Neuron (in vitro differentiated cells): Measurements from ENCODE around the gene METRNL.

Experiments used
- H2AFZ ChIP-seq: one replicate; pipeline ENCODE4 v1.6.1; 2013; ENCODE audit warnings: low read depth, mild to moderate bottlenecking, inconsistent platforms, low read length, moderate library complexity
- H3K27me3 ChIP-seq: one replicate; pipeline ENCODE4 v1.6.1; 2013; ENCODE audit warnings: low read length; ENCODE audit not compliant: insufficient read depth
- H3K36me3 ChIP-seq: one replicate; pipeline ENCODE4 v1.6.1; 2013; ENCODE audit warnings: low read length; ENCODE audit not compliant: insufficient read depth
- H3K4me1 ChIP-seq: one replicate; pipeline ENCODE4 v1.6.1; 2013; ENCODE audit warnings: low read length; ENCODE audit not compliant: insufficient read depth
- H3K4me3 ChIP-seq: 2 replicates; pipeline ENCODE4 v1.5.1; 2013; ENCODE audit warnings: mild to moderate bottlenecking, low read length, moderate library complexity
- H3K9me3 ChIP-seq: one replicate; pipeline ENCODE4 v1.6.1; 2013; ENCODE audit warnings: low read length

Gene METRNL

GRCh38 chr17:83089328-83090132 lies 10.1 kb downstream of the METRNL start:
- Histone ChIP-seq H2AFZ (no peak overlapping the region), H3K4me3 (no peak overlapping the region), H3K9me3 (peaks cover 2% of the 10 kb centered on the region), H3K4me1 (no peaks in the 10 kb centered on the region), H3K27me3 (no peaks in the 10 kb centered on the region), H3K36me3 (peaks cover 30% of the 10 kb centered on the region)

GRCh38 chr17:83090444-83091256 lies 11.2 kb downstream of the METRNL start:
- Histone ChIP-seq H3K36me3 (peaks cover 39% of the 10 kb centered on the region), H3K4me1 (no peaks in the 10 kb centered on the region), H3K4me3 (no peak overlapping the region), H3K27me3 (no peaks in the 10 kb centered on the region), H3K9me3 (peaks cover 2% of the 10 kb centered on the region), H2AFZ (no peak overlapping the region)

GRCh38 chr17:83091257-83092141 lies 12.1 kb downstream of the METRNL start:
- Histone ChIP-seq H2AFZ (no peak overlapping the region), H3K4me3 (no peak overlapping the region), H3K9me3 (peaks cover 2% of the 10 kb centered on the region), H3K4me1 (no peaks in the 10 kb centered on the region), H3K27me3 (no peaks in the 10 kb centered on the region), H3K36me3 (peaks cover 48% of the 10 kb centered on the region)

- Histone ChIP-seq H3K4me3 (no peak overlapping the region), H3K36me3 (peaks cover 49% of the 10 kb centered on the region), H3K4me1 (no peaks in the 10 kb centered on the region), H3K9me3 (peaks cover 2% of the 10 kb centered on the region), H2AFZ (no peak overlapping the region), H3K27me3 (no peaks in the 10 kb centered on the region)
Measured at GRCh38 chr17:83092186-83092585, 12.8 kb downstream of the METRNL start.

GRCh38 chr17:83092931-83093330 lies 13.5 kb downstream of the METRNL start:
- H3K4me3 ChIP-seq = no peak overlapping the region
- peaks cover 43% of the 10 kb centered on the region for H3K36me3 ChIP-seq
- no peak overlapping the region for H2AFZ ChIP-seq
- no peaks in the 10 kb centered on the region for H3K27me3 ChIP-seq
- H3K9me3 ChIP-seq = peaks cover 2% of the 10 kb centered on the region
- H3K4me1 ChIP-seq = no peaks in the 10 kb centered on the region

- H3K9me3 ChIP-seq = peaks cover 2% of the 10 kb centered on the region
- no peak overlapping the region for H2AFZ ChIP-seq
- peaks cover under 1% of the 10 kb centered on the region for H3K4me1 ChIP-seq
- H3K27me3 ChIP-seq = no peaks in the 10 kb centered on the region
- H3K36me3 ChIP-seq = peaks cover 37% of the 10 kb centered on the region
- no peak overlapping the region for H3K4me3 ChIP-seq
Measured at GRCh38 chr17:83093506-83093905, 14.1 kb downstream of the METRNL start.

- H2AFZ ChIP-seq = no peak overlapping the region
- no peak overlapping the region for H3K4me3 ChIP-seq
- peaks cover 2% of the 10 kb centered on the region for H3K9me3 ChIP-seq
- no peaks in the 10 kb centered on the region for H3K27me3 ChIP-seq
- peaks cover 8% of the 10 kb centered on the region for H3K4me1 ChIP-seq
- H3K36me3 ChIP-seq = peaks cover 37% of the 10 kb centered on the region
Measured at GRCh38 chr17:83094291-83094690, 14.9 kb downstream of the METRNL start.

- peaks cover 37% of the 10 kb centered on the region for H3K36me3 ChIP-seq
- peaks cover 2% of the 10 kb centered on the region for H3K9me3 ChIP-seq
- H2AFZ ChIP-seq = no peak overlapping the region
- peaks cover 14% of the 10 kb centered on the region for H3K4me1 ChIP-seq
- no peak overlapping the region for H3K4me3 ChIP-seq
- no peaks in the 10 kb centered on the region for H3K27me3 ChIP-seq
Measured at GRCh38 chr17:83095016-83095415, 15.6 kb downstream of the METRNL start.

- H3K9me3 ChIP-seq = peaks cover 2% of the 10 kb centered on the region
- peaks cover 27% of the 10 kb centered on the region for H3K4me1 ChIP-seq
- no peaks in the 10 kb centered on the region for H3K27me3 ChIP-seq
- H2AFZ ChIP-seq = no peak overlapping the region
- H3K36me3 ChIP-seq = peaks cover 37% of the 10 kb centered on the region
- H3K4me3 ChIP-seq = no peak overlapping the region
Measured at GRCh38 chr17:83096401-83097224, 17.2 kb downstream of the METRNL start.

- Histone ChIP-seq H3K36me3 (peaks cover 35% of the 10 kb centered on the region), H3K4me1 (peaks cover 27% of the 10 kb centered on the region), H3K9me3 (peaks cover 2% of the 10 kb centered on the region), H3K4me3 (no peak overlapping the region), H2AFZ (no peak overlapping the region), H3K27me3 (no peaks in the 10 kb centered on the region)
Measured at GRCh38 chr17:83097831-83098230, 18.4 kb downstream of the METRNL start.

GRCh38 chr17:83098241-83099085 lies 19.1 kb downstream of the METRNL start:
- H3K4me1 ChIP-seq = peaks cover 27% of the 10 kb centered on the region

More at GRCh38 chr17:83098241-83099085, 19.1 kb downstream of the METRNL start:
- H3K4me3 ChIP-seq = no peak overlapping the region
- H3K27me3 ChIP-seq = no peaks in the 10 kb centered on the region
- H3K9me3 ChIP-seq = peaks cover 2% of the 10 kb centered on the region
- H2AFZ ChIP-seq = no peak overlapping the region
- peaks cover 29% of the 10 kb centered on the region for H3K36me3 ChIP-seq
